Natural killer cell (primary cell): ENCODE measurements around the gene CENPM. TPM values are rescaled to one million over a fixed set of nuclear protein-coding genes. Genes with fewer than 3 reads are reported as not detected.

Experiments
- ATAC-seq, 3 donors: fragments of 150-1000 bp in 2 of 3; fragments of 200-7000 bp in 1 of 3; cut with Tn5 transposase; 1 replicate in 1 of 3; 2 replicates in 2 of 3; pipeline ENCODE4 v1.10.0; 2021; ENCODE audit warnings: mild to moderate bottlenecking in 2 of 3, moderate library complexity in 2 of 3
- DNase-seq, 2 donors: peaks; one replicate each; pipeline versions ENCODE4 v3.0.0 to v3.0.0-alpha.2; 2013 to 2021; ENCODE audit warnings: mixed read lengths in 1 of 2
- H3K27ac ChIP-seq: one replicate; pipeline ENCODE4 v1.5.1; 2013; ENCODE audit warnings: mild to moderate bottlenecking, low read length
- H3K27me3 ChIP-seq: one replicate; pipeline ENCODE4 v1.6.1; 2013; ENCODE audit warnings: low read length; ENCODE audit not compliant: control insufficient read depth, insufficient read depth
- H3K36me3 ChIP-seq: one replicate; pipeline ENCODE4 v1.6.1; 2013; ENCODE audit warnings: low read length; ENCODE audit not compliant: control insufficient read depth, insufficient read depth
- H3K4me1 ChIP-seq: one replicate; pipeline ENCODE4 v1.6.1; 2013; ENCODE audit warnings: low read length; ENCODE audit not compliant: control insufficient read depth, insufficient read depth
- H3K4me3 ChIP-seq: one replicate; pipeline ENCODE4 v1.5.1; 2013; ENCODE audit warnings: low read length
- H3K9me3 ChIP-seq: one replicate; pipeline ENCODE4 v1.6.1; 2013; ENCODE audit warnings: low read length; ENCODE audit not compliant: control insufficient read depth, insufficient read depth
- H3K27ac Mint-ChIP-seq, 2 donors: one replicate each; pipeline ENCODE4 v1.8.0; 2022; ENCODE audit warnings: mild to moderate bottlenecking in 2 of 2, mixed read lengths in 2 of 2, moderate library complexity in 1 of 2
- H3K27me3 Mint-ChIP-seq, 2 donors: one replicate each; pipeline ENCODE4 v1.8.0; 2022; ENCODE audit warnings: low read depth in 2 of 2, mixed read lengths in 2 of 2
- H3K36me3 Mint-ChIP-seq: one replicate; pipeline ENCODE4 v1.8.0; 2022; ENCODE audit warnings: mixed read lengths
- H3K4me1 Mint-ChIP-seq, 2 donors: one replicate each; pipeline ENCODE4 v1.8.0; 2022; ENCODE audit warnings: mixed read lengths in 2 of 2
- H3K4me3 Mint-ChIP-seq: one replicate; pipeline ENCODE4 v1.8.0; 2022; ENCODE audit warnings: mild to moderate bottlenecking, moderate library complexity, mixed read lengths
- H3K9me3 Mint-ChIP-seq, 2 donors: one replicate each; pipeline ENCODE4 v1.8.0; 2022; ENCODE audit warnings: mixed read lengths in 2 of 2
- CTCF ChIP-seq: fragments of 200-600 bp; IDR thresholded peaks from one replicate; pipeline ENCODE4 v1.8.0; 2022; ENCODE audit warnings: antibody characterized with exemption
- WGBS: methylation state at CpG from one replicate; pipeline ENCODE4 v1.1.7; 2013; ENCODE audit warnings: missing lambda C conversion rate; ENCODE audit not compliant: insufficient coverage; 5-methylcytosine and 5-hydroxymethylcytosine counted together
- intact Hi-C: fragments of 100-400 bp; cut with micrococcal nuclease; formaldehyde crosslinking; loops from one replicate; pipeline ENCODE4 v1.14.2; 2022
- total RNA-seq, 4 donors: library from RNA; stranded (reverse); fragments of 120-200 nt in 1 of 4; gene quantifications; one replicate each; pipeline versions ENCODE4 v1.2.3 to v1.2.4, GENCODE V29; 2013 to 2022

Gene CENPM
- total RNA-seq, 3 donors from 2014 or later (not counting 1 experiment from before 2014, with no cell fraction given), result 4.2 to 7.1 (median 6.1) TPM

GRCh38 chr22:41934284-41935014 lies 12.5 kb downstream of the CENPM start:
- peak overlapping the region; percentile 89 for H3K27ac ChIP-seq
- ATAC-seq, result no peak
- 90% methylated on average over 17 of the region's 17 CpGs for WGBS
- peaks cover 65% of the 10 kb centered on the region for H3K4me1 ChIP-seq
- no peaks in the 10 kb centered on the region for H3K36me3 Mint-ChIP-seq
- TF ChIP-seq CTCF, result no peak
- no peak for DNase-seq
- intact Hi-C loops, result no loop called here
- peaks cover 2% of the 10 kb centered on the region in 2 donors for H3K4me1 Mint-ChIP-seq
- H3K9me3 Mint-ChIP-seq, result no peaks in the 10 kb centered on the region
- no peak overlapping the region for H3K27ac Mint-ChIP-seq
- H3K4me3 Mint-ChIP-seq, result no peak overlapping the region
- H3K27me3 ChIP-seq, result no peaks in the 10 kb centered on the region
- no peak overlapping the region for H3K4me3 ChIP-seq
- no peaks in the 10 kb centered on the region for H3K36me3 ChIP-seq
- no peaks in the 10 kb centered on the region for H3K9me3 ChIP-seq
- H3K27me3 Mint-ChIP-seq, result no peaks in the 10 kb centered on the region

DNA sequence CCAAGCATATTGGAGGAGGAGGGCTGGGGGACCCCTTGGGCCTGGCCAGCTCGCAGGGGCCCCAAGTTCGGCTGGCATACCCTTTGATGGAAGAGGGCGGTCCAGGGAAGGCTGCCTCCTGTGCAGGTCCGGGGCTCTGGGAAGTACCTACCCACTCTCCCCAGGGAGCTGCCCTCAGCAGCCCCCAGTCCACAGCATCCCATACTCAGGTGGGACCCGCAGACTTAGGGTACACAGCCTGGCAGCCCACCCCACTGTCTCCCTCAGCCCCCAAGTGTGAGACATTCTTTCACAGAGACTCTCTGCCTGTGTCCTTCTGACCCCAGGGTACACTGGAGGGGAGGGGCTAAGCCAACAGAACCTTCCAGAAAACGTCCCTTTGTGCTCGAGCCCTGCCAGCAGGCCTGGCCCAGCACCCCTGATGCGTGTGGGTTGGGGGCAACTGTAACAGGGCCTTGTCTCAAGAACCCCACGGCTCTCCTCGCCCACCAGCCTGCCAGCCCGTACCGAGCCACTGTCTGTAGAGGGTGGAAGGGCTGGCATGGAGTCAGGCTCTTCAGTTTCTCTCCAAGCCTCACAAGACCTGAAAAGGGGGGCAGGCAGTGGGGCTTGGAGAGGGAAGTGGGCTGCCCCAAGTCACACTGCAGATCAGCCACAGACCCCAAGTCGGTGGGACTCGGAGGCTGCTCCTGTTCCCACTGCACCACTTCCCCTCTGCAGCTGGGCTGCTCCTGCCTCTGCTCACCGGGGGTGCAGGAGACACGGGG lies 13.4 kb downstream of the CENPM start:
- Histone ChIP-seq H3K9me3 (no peaks in the 10 kb centered on the region), H3K27ac (peak overlapping the region; percentile 89), H3K36me3 (no peaks in the 10 kb centered on the region), H3K4me3 (no peak overlapping the region), H3K4me1 (peaks cover 65% of the 10 kb centered on the region), H3K27me3 (no peaks in the 10 kb centered on the region)
- Mint-ChIP-seq H3K9me3 (no peaks in the 10 kb centered on the region), H3K4me1 (no peaks in the 10 kb centered on the region), H3K27me3 (no peaks in the 10 kb centered on the region), H3K4me3 (no peak overlapping the region), H3K27ac (no peak overlapping the region), H3K36me3 (no peaks in the 10 kb centered on the region)
- ATAC-seq (no peak), DNase-seq (no peak)
- intact Hi-C loops, result no loop called here
- WGBS, result 64% methylated on average over 16 of the region's 16 CpGs
- no peak for TF ChIP-seq CTCF

DNA sequence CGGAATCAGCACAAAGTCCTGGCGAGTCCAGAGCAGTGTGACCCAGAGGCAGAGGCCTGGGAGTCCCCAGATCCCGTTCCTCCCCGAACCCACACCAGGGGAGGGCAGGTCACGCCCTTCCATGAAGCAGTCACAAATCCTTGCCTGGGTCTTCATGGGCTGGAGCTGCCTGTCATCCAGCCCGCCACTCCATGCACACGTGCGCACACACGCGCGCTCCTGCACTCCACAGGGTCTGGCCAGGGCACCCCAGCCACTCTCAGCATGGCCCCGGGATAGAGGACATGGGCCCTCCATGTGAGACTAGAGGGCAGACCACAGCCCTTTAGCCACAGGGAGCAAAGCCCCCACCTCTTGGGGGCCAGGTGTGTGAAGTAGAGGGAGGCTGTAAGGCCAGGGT lies 14.6 kb downstream of the CENPM start:
- no peaks in the 10 kb centered on the region for H3K9me3 ChIP-seq
- no peak overlapping the region for H3K4me3 Mint-ChIP-seq
- no peaks in the 10 kb centered on the region for H3K4me1 Mint-ChIP-seq
- H3K4me1 ChIP-seq, result peaks cover 65% of the 10 kb centered on the region
- peaks cover 0 to 9% of the 10 kb centered on the region in 2 donors for H3K27me3 Mint-ChIP-seq
- 97% methylated on average over 12 of the region's 12 CpGs for WGBS
- no peak overlapping the region for H3K4me3 ChIP-seq
- H3K36me3 ChIP-seq, result no peaks in the 10 kb centered on the region
- no peak overlapping the region for H3K27ac Mint-ChIP-seq
- no peaks in the 10 kb centered on the region for H3K9me3 Mint-ChIP-seq
- intact Hi-C loops, result no loop called here
- no peak for ATAC-seq
- peak overlapping the region; percentile 46 for H3K27ac ChIP-seq
- TF ChIP-seq CTCF, result no peak
- H3K36me3 Mint-ChIP-seq, result no peaks in the 10 kb centered on the region
- DNase-seq, result no peak
- H3K27me3 ChIP-seq, result no peaks in the 10 kb centered on the region
